ENCODE data around the gene RPS15. TPM values are rescaled to one million over a fixed set of nuclear protein-coding genes. Genes with fewer than 3 reads are reported as not detected.

Gene RPS15
- total and polyA plus RNA-seq, 2 donors (not counting 3 experiments of a cell fraction or from before 2014, with no cell fraction given), result 1,260 to 3,270 TPM

GRCh38 chr19:1441677-1442438 is 3.7 kb downstream of the RPS15 start:
- TF ChIP-seq MAX (IDR thresholded peaks at IDR 0.05; ENCODE audit: insufficient read depth, insufficient read length) (no peak), EZH2 (IDR thresholded peaks at IDR 0.05; ENCODE audit: borderline replicate concordance, low read depth, low read length, severe bottlenecking) (no peak), GATA2 (IDR thresholded peaks at IDR 0.05; ENCODE audit: insufficient read depth, insufficient read length, low read depth, low read length) (no peak), POLR2A (IDR thresholded peaks at IDR 0.05; ENCODE audit: low read depth, low read length) (no peak), MYC (IDR thresholded peaks at IDR 0.05; ENCODE audit: low read depth, low read length) (no peak), POLR2AphosphoS5 (IDR thresholded peaks at IDR 0.05; ENCODE audit: insufficient read depth, low read depth, low read length) (no peak), FOS (IDR thresholded peaks at IDR 0.05; ENCODE audit: borderline replicate concordance, insufficient read depth, low read length) (no peak), CTCF (IDR thresholded peaks at IDR 0.05; ENCODE audit: extremely low read depth in 1 of 2, insufficient read depth in 1 of 2, low read depth in 1 of 2, low read length in 2 of 2) (no peak), JUN (IDR thresholded peaks at IDR 0.05; ENCODE audit: borderline replicate concordance, insufficient read depth, insufficient read length, low read depth) (no peak)
- FAIRE-seq, result no peak

More at GRCh38 chr19:1441677-1442438, 3.7 kb downstream of the RPS15 start:
- intact Hi-C loops (cut with micrococcal nuclease), result no loop called here
- H2AFZ ChIP-seq (ENCODE audit: low read depth, low read length), result no peak overlapping the region
- POLR2A ChIA-PET, result interaction anchor here (0.6 to 0.7 kb wide), 2 partner anchors 30 to 49 kb away, joined by 3 to 4 read pairs; partner anchors contain the start of gene REEP6
- no peak overlapping the region for H3K4me3 ChIP-seq (replicated peaks in 1 of 3; ENCODE audit: insufficient read depth in 1 of 3, low read depth in 1 of 3, low read length in 3 of 3)
- dilution Hi-C loops (cut with MboI; ENCODE audit: extremely low pct_ligation_motif_present, low sequenced_read_pairs), result no loop called here
- CTCF ChIA-PET, result no interaction called here
- no peaks in the 10 kb centered on the region for H3K9me3 ChIP-seq (replicated peaks; ENCODE audit: control insufficient read depth, insufficient read depth, low read length)
- H3K36me3 ChIP-seq (ENCODE audit: control insufficient read depth in 2 of 2, extremely low read depth in 1 of 2, insufficient read depth in 2 of 2, low read length in 2 of 2), result peaks cover 7 to 21% of the 10 kb centered on the region in 2 experiments
- no peak overlapping the region for H3K4me2 ChIP-seq (ENCODE audit: insufficient read depth, low read length)
- H3K9me1 ChIP-seq (replicated peaks; ENCODE audit: control insufficient read depth, extremely low read depth, insufficient read depth, low read length), result no peaks in the 10 kb centered on the region
- peaks cover under 1 to 9% of the 10 kb centered on the region in 2 experiments for H3K27me3 ChIP-seq (ENCODE audit: control insufficient read depth in 2 of 2, insufficient read depth in 2 of 2, low read length in 2 of 2)
- H3K27ac ChIP-seq (ENCODE audit: insufficient read depth, low read depth, low read length), result no peak overlapping the region
- BruUV-seq (replicated peaks), result no TSS peak
- no peaks in the 10 kb centered on the region for H4K20me1 ChIP-seq (replicated peaks; ENCODE audit: control insufficient read depth, extremely low read depth, insufficient read depth, low read length)
- peaks cover 34% of the 10 kb centered on the region for H3K79me2 ChIP-seq (ENCODE audit: control insufficient read depth, insufficient read depth, low read length)
- H3K9ac ChIP-seq (replicated peaks; ENCODE audit: extremely low read depth, insufficient read depth, low read length), result no peak overlapping the region
- DNase-seq (ENCODE audit: low read depth, low spot score), result no peak
- peaks cover 6% of the 10 kb centered on the region for H3K4me1 ChIP-seq (ENCODE audit: control insufficient read depth, extremely low read depth, insufficient read depth, low read length)
